ENCODE data around the gene PTPRN2.
"Not testable (repeated sequence)": the region's sequence is repeated elsewhere in the genome, so short reads cannot be mapped to it uniquely, and the experiment has no call there.

PTPRN2 gene

DNA sequence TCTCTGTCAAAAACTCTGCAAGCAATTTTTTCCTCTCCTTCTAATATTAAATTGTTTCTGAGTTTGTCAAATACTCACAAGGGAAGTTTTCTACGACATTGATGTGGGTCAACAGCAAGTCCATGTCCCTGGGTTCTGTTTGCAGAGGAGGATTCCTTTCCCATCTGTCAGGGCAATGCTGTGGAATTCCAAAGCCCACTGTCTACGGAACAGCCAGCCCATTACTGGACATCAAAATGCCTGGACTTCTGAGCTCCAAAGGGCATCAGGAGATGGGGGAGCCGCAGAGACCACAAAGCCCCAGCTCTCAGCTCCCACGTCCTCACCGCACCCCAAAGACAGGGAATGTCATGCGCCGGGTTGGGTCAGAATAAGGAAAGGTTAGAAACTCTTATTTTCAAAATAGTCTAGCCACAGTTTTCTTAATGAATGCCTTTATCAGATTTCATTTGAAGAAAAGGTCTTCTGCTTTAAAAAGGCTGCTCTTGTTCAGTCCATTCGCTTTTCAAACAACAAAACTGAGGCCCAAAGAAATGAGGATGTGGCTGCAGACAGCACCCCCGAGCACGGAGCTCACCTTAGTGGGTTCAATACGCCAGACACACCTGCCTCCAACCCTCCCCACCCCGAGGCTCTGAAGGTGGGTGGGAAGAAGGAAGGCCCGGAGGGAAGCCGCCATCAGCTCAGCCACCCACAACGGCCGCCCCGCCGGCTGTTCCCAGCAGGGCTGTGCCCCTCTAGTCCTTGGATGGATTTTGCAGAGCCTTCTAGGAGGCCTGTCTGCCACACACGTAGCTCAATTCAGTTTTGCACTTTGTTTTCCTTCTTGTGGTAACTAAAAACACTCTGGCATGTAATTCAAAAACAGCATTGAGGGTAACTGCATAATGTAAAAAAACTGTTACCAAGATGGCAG is 44.7 kb downstream of the PTPRN2 start:
- Mint-ChIP-seq H3K27ac (no peak overlapping the region), H3K36me3 (no peaks in the 10 kb centered on the region), H3K9me3 (no peaks in the 10 kb centered on the region), H3K4me3 (no peak overlapping the region), H3K27me3 (peaks cover 3% of the 10 kb centered on the region), H3K4me1 (no peaks in the 10 kb centered on the region)
- CTCF ChIA-PET: no interaction called here
- DNase-seq: no peak

DNA sequence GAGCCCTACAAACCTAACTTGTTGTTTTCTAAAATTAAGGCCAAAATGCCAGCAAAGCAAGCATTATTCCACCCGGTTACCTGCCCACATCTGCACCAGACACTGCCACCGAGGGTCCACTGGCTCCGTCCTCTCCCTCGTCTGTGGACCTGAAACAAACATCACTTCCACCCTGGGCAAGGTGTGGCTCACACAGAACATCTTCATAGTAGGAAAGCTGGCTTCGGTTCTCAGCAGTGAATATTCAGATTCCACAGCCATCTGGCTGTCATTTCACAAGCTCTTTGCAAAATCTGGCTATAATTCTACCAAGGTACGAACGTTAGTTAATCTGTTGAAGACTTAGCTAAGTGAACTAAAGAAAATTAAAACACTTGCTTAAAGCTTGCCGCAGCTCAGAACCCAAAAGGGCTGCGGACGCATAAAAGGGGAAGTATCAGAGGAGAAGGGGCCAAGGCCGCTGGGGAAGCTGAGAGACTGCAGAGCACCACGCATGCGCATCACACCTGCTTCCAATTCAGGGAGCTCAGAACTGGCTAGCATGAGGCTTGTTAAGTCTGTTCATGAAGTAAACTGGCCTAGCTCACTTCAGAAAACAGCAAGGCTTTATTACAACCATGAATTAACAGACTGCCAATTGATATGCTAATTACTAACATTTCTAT is 46.1 kb downstream of the PTPRN2 start:
- Mint-ChIP-seq H3K4me3 (no peak overlapping the region), H3K27ac (no peak overlapping the region), H3K4me1 (no peaks in the 10 kb centered on the region), H3K9me3 (no peaks in the 10 kb centered on the region), H3K36me3 (no peaks in the 10 kb centered on the region), H3K27me3 (peaks cover 3% of the 10 kb centered on the region)
- CTCF ChIA-PET: no interaction called here
- peak; percentile 26 for DNase-seq

DNA sequence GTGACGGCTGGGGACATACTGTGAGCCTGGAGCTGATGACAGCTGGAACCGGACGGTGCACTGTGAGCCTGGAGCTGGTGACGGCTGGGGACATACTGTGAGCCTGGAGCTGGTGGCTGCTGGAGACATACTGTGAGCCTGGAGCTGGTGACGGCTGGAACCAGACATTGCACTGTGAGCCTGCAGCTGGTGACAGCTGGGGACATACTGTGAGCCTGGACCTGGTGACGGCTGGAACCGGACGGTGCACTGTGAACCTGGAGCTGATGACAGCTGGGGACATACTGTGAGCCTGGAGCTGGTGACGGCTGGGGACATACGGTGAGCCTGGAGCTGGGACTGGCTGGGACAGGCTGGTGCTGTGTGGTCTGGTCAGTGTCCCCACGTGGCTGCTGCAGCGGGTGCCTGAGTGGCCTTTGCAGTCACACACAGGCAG is 47.9 kb downstream of the PTPRN2 start:
- peaks cover 3% of the 10 kb centered on the region for H3K27me3 Mint-ChIP-seq
- no peaks in the 10 kb centered on the region for H3K36me3 Mint-ChIP-seq
- no peaks in the 10 kb centered on the region for H3K4me1 Mint-ChIP-seq
- DNase-seq: no peak
- CTCF ChIA-PET: no interaction called here
- no peaks in the 10 kb centered on the region for H3K9me3 Mint-ChIP-seq
- no peak overlapping the region for H3K4me3 Mint-ChIP-seq
- H3K27ac Mint-ChIP-seq: no peak overlapping the region

DNA sequence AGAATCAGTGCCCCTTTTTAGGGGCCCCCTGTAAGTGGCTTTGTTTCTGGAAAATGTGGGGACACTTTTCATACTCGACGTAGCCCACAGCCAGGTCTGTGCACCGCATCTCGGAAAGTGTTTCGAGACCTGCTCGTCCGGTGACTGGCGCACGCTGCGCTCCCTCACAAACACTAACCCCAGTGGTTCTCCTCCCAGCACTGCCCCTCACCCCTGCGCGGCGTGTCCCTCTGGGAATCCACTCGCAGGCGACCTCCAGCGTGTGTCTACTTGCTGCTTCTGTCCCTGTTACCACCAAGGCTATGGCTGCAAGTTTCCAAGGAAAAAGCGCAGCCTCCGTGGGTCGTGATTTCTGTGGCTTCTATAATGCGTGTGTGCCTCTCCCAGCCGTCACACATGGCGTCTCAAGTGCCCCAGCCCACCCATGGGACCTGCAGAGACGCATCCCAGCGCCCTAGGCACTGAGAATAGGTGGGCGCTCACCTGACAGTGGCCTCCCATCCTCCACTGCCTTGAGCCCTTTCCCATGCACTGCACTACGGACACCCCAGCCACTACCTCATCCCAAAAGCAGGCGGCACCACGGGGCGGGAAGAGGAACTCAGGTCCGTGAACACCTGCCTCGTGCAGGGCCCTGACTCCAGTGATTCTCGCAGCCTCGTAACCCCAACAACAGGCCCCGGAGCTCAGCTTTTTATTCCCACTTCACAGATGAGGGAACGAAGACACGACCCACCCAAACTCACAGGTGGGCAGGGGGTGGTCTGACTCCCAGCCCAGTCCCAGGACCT is 49.3 kb downstream of the PTPRN2 start:
- no peak overlapping the region for H3K4me3 Mint-ChIP-seq

DNA sequence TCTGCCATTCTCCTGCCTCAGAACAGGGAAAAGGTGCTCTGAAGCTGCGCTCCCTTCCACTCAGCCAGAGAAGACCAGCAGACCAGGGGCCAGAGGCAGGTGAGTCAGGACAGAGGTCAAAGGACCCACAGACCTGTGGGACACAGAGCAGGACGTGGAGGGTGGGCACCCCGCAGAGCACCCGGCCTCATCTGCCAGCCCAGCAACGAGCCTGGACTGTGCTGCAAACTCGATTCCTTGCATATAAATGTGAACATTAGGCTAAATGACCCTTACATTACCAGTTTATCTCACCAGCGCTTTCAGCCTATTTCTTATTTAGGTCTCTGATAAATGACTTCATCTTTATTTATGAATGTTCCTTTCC is 50.1 kb downstream of the PTPRN2 start:
- H3K9me3 Mint-ChIP-seq: no peaks in the 10 kb centered on the region
- no peaks in the 10 kb centered on the region for H3K4me1 Mint-ChIP-seq
- CTCF ChIA-PET: no interaction called here
- H3K27me3 Mint-ChIP-seq: peaks cover 3% of the 10 kb centered on the region
- no peak for DNase-seq
- no peaks in the 10 kb centered on the region for H3K36me3 Mint-ChIP-seq
- H3K27ac Mint-ChIP-seq: no peak overlapping the region
- no peak overlapping the region for H3K4me3 Mint-ChIP-seq

More for the DNA sequence above, 49.3 kb downstream of the PTPRN2 start:
- CTCF ChIA-PET: no interaction called here
- DNase-seq: no peak
- H3K4me1 Mint-ChIP-seq: no peaks in the 10 kb centered on the region
- H3K27me3 Mint-ChIP-seq: peaks cover 3% of the 10 kb centered on the region
- H3K36me3 Mint-ChIP-seq: no peaks in the 10 kb centered on the region
- H3K27ac Mint-ChIP-seq: no peak overlapping the region
- no peaks in the 10 kb centered on the region for H3K9me3 Mint-ChIP-seq

DNA sequence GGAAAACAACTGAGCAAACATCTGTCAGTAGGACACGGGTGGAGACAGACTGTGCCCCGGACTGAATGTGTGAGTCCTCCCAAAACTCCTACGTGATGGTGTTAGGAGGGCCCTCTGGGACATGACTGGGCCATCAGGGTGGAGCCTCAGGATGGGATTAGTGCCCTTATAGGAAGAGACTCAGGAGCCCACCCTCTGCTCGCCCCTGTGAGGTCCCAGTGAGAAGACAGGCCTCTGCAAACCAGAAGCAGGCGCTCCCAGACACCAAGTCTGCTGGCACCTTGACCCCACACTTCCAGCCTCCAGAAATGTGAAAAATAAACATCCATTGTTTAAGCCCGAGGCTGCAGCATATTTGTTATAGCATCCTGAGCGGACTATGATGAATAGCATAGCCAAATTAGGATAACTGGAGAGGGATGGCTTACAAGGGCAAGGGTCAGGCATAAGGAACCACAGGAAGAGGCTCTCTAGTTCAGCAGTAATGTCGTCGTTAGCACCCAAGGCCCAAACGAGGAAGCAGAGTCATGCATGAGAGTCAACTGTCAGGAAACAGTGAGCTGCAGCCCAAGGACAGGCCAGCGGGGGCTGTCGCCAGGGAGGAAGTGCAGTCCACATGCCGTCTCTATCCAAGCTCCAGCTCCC is 50.6 kb downstream of the PTPRN2 start:
- Mint-ChIP-seq H3K4me1 (no peaks in the 10 kb centered on the region), H3K36me3 (no peaks in the 10 kb centered on the region), H3K9me3 (no peaks in the 10 kb centered on the region), H3K27me3 (peaks cover 3% of the 10 kb centered on the region), H3K4me3 (no peak overlapping the region), H3K27ac (no peak overlapping the region)
- no peak for DNase-seq
- CTCF ChIA-PET: no interaction called here

DNA sequence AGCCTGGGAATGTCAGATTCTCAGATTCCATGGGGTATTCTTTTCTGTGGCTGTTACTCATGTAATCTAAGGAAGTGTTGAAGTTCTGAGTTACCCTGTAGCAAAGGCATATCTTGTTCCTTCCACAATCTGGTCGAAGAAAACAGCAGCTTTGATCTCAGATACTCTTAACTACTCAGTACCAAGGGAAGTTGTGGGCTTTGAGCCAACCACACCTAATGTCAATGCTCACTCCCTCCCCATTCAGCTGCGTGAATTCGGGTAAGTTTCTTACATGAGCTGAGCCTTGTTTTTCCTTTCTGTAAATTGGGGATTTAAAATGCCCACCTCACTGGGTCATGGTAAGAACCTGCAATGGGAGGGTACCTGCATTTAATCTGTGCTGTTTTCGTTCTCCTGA is 52.5 kb downstream of the PTPRN2 start:
- Mint-ChIP-seq H3K36me3 (no peaks in the 10 kb centered on the region), H3K4me3 (no peak overlapping the region), H3K4me1 (no peaks in the 10 kb centered on the region), H3K9me3 (no peaks in the 10 kb centered on the region), H3K27me3 (peaks cover 3% of the 10 kb centered on the region), H3K27ac (no peak overlapping the region)
- DNase-seq: no peak
- CTCF ChIA-PET: no interaction called here

DNA sequence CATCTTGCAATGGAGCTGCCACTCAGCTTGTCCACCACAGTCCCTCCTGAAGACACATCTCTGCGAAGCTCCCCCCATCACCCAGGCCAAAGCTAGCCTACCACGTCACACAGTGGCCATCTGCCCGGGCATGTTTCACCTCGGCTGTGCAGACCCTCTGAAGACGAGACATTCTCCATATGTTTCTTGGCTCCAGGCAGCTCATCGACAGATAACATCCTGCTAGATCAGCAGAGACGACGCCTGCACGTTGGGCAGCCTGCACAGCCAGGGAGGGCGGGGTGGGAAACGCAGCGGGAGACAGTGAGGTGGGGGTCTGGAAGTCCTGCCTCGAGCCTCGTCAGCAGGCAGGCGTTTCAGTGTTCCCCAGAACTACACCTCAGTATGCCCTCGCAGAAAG is 53.0 kb downstream of the PTPRN2 start:
- CTCF ChIA-PET: no interaction called here
- no peaks in the 10 kb centered on the region for H3K4me1 Mint-ChIP-seq
- H3K27me3 Mint-ChIP-seq: peaks cover 3% of the 10 kb centered on the region
- H3K27ac Mint-ChIP-seq: no peak overlapping the region
- no peak for DNase-seq
- H3K9me3 Mint-ChIP-seq: no peaks in the 10 kb centered on the region
- no peak overlapping the region for H3K4me3 Mint-ChIP-seq
- no peaks in the 10 kb centered on the region for H3K36me3 Mint-ChIP-seq

DNA sequence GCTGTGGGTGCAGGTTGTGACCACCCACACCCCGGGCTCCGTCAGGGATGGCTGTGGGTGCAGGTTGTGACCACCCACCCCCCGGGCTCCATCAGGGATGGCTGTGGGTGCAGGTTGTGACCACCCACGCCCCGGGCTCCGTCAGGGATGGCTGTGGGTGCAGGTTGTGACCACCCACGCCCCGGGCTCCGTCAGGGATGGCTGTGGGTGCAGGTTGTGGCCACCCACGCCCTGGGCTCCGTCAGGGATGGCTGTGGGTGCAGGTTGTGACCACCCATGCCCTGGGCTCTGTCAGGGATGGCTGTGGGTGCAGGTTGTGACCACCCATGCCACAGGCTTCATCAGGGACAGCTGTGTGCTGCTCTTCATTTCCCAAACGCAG is 53.5 kb downstream of the PTPRN2 start:
- CTCF ChIA-PET, H3K36me3 Mint-ChIP-seq, DNase-seq, H3K4me1 Mint-ChIP-seq, H3K4me3 Mint-ChIP-seq, H3K27me3 Mint-ChIP-seq, H3K9me3 Mint-ChIP-seq, H3K27ac Mint-ChIP-seq: not testable (repeated sequence)

DNA sequence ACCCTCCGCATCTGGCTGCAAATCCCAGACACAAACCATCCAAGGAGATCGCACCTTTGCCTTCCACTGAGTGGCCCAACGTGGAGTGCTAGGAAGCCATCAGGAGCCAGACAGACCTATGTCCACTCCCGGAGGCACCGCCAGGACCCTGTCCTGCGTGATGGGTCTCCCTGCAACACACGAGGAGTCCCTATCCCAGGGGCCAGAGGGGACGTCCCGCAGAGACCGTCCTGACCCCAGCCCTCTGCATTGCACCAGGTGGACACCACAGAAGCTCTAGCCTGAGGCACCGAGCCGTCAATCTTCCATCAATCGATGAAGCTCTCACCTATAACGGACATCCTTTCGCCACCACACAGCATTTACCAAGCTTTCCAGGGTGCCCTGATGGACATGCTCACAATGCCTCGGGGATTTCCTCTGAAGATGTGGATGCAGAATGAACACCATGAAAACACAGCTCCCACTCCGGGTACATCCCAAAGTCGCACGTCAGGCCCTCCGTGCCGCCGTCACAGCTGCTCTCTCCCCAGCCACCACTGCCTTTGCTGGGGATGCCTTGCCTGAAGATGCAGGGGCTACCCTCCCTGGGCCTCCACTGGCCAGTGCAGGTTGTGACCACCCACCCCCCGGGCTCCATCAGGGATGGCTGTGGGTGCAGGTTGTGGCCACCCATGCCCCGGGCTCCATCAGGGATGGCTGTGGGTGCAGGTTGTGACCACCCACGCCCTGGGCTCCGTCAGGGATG is 54.1 kb downstream of the PTPRN2 start:
- Mint-ChIP-seq H3K27me3 (peaks cover 3% of the 10 kb centered on the region), H3K27ac (no peak overlapping the region), H3K9me3 (no peaks in the 10 kb centered on the region), H3K36me3 (no peaks in the 10 kb centered on the region), H3K4me3 (no peak overlapping the region), H3K4me1 (no peaks in the 10 kb centered on the region)
- CTCF ChIA-PET: no interaction called here
- DNase-seq: no peak

DNA sequence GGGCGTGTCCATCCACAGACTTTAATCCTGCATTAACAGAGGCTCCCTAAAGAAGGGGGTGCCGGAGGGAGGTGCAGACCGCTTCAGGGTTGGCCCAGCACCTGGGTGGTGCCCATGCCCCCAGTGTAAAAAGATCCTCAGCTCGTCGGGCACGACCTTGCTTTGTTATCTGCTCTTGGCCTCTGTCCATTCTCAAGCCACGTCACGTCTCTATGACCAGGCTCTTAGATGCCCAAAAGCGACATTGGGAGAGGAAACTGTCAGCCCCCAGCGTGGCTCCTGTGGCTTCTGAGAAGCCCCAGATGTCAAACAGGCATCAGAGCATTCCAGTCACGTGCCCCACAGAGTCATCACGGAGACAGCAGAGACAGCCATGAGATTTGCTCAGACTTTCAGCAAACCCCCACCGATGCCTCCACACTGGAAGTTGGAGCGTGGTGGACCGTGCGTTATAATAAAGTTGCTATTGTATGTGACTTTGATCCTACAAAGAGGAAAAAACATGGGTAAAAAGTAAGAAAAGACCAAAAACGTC is 55.5 kb downstream of the PTPRN2 start:
- Mint-ChIP-seq H3K27ac (no peak overlapping the region), H3K9me3 (no peaks in the 10 kb centered on the region), H3K4me1 (no peaks in the 10 kb centered on the region), H3K4me3 (no peak overlapping the region), H3K27me3 (peaks cover 3% of the 10 kb centered on the region), H3K36me3 (no peaks in the 10 kb centered on the region)
- no peak for DNase-seq
- CTCF ChIA-PET: no interaction called here

DNA sequence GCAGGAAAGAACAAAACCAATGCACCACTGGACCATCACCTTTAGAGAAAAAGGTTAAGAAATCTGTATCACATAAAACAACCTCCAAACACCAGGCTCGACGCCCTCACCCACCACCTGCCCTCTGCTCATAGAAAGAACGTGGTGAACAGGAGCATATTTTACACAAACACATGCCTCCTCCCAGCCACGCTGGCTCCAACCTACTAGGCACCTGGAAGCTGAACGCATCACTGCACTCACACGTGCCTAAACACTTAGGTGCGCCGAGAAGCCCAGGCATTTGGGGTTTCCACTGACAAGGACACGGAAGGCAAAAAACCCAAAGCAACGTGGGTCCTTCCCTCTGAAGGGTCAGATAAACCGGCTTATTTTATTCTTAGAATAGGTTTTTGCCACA is 56.0 kb downstream of the PTPRN2 start:
- peaks cover 3% of the 10 kb centered on the region for H3K27me3 Mint-ChIP-seq
- no peaks in the 10 kb centered on the region for H3K36me3 Mint-ChIP-seq
- H3K27ac Mint-ChIP-seq: no peak overlapping the region
- no peaks in the 10 kb centered on the region for H3K4me1 Mint-ChIP-seq
- no peak for DNase-seq
- CTCF ChIA-PET: no interaction called here
- H3K9me3 Mint-ChIP-seq: no peaks in the 10 kb centered on the region
- H3K4me3 Mint-ChIP-seq: no peak overlapping the region

DNA sequence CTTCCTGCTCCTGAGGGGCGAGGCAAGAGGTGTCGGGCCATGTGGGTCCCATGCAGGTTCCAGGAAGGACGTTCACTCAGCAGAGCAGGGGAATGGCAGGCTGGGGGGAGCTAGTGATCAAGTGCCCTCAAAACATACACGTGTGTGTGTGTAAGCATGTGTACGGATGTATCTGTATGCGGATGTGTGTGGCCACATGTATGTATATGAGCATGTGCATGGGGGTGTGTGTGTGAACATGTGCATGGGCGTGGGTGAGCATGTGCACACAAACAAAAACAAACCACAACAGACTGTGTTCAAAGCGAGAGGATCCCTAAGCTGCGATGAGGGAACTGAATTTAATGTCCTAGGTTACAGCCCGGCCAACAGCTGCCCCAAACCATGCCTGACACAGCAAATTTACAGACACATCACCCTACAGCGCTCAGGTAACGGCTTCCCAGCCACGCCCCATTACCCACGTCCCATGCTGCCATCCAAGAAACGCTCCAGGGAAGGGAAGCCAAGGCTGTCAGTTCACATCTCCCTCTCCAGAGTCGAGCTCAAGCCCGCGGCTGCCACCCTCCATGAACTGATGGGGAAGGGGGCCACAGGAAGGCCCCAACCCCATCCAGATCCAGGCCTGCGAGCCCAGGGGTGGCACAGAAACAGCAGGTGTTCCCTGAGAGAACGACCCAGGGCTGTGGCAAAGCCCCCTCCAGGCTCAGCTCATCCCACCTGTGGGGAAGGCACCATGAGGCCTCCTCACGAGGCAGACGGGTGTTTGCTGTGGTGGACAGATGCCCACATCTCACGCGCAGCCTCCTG is 56.6 kb downstream of the PTPRN2 start:
- H3K4me1 Mint-ChIP-seq: no peaks in the 10 kb centered on the region
- no peak overlapping the region for H3K4me3 Mint-ChIP-seq
- CTCF ChIA-PET: no interaction called here
- no peak overlapping the region for H3K27ac Mint-ChIP-seq
- H3K9me3 Mint-ChIP-seq: no peaks in the 10 kb centered on the region
- H3K36me3 Mint-ChIP-seq: no peaks in the 10 kb centered on the region
- peaks cover 3% of the 10 kb centered on the region for H3K27me3 Mint-ChIP-seq
- DNase-seq: no peak

All from activated naive CD4-positive, alpha-beta T cell treated with anti-CD3 and anti-CD28 coated beads, Interleukin-2, amount 10 ng/mL, durations not matched to agents 7 days and 5 days (primary cell).